PC-3 (cell line): ENCODE data around the gene IL17RA. TPM values are rescaled to one million over a fixed set of nuclear protein-coding genes. Genes with fewer than 3 reads are reported as not detected.

Experiments used
- ATAC-seq: fragments of 200-7000 bp; cut with Tn5 transposase; 2 replicates; pipeline ENCODE4 v1.9.1; 2020; ENCODE audit warnings: mild to moderate bottlenecking, moderate library complexity
- BruUV-seq: library from RNA; stranded (reverse); fragments of 400-500 nt; replicated peaks from 2 replicates; lab custom pipeline; 2021; lab: Mats Ljungman, UMichigan
- CTCF ChIA-PET: fragments of 300-600 bp; sonication (Branson Sonifier 250); formaldehyde crosslinking; loops from one replicate; lab custom pipeline; 2022; ENCODE audit warnings: antibody characterized with exemption; lab: Charles Lee
- POLR2A ChIA-PET: fragments of 300-600 bp; sonication (Branson Sonifier 250); formaldehyde crosslinking; loops from one replicate; lab custom pipeline; 2022; ENCODE audit warnings: antibody characterized with exemption; ENCODE audit not compliant: unreplicated experiment; lab: Charles Lee
- DNase-seq: peaks from one replicate; pipeline ENCODE4 v3.0.0-alpha.2; 2015
- H2AFZ ChIP-seq: fragments of 300-600 bp; sonication (generic); 2 replicates; pipeline ENCODE4 v1.6.0; 2016; ENCODE audit warnings: antibody characterized with exemption, low read length
- H3F3A ChIP-seq: fragments of 300-600 bp; sonication (generic); one replicate; pipeline ENCODE4 v1.6.0; 2017; ENCODE audit warnings: antibody characterized with exemption, low read length, control low read depth, mild to moderate bottlenecking; ENCODE audit not compliant: unreplicated experiment
- H3K27ac ChIP-seq: fragments of 300-600 bp; sonication (generic); 2 replicates; pipeline ENCODE4 v1.5.1; 2016; ENCODE audit warnings: mild to moderate bottlenecking, low read length
- H3K27me3 ChIP-seq: fragments of 300-600 bp; sonication (generic); 2 replicates; pipeline ENCODE4 v1.6.1; 2016; ENCODE audit warnings: low read length, mixed read lengths
- H3K36me3 ChIP-seq: fragments of 300-600 bp; sonication (generic); 2 replicates; pipeline ENCODE4 v1.6.1; 2016; ENCODE audit warnings: low read depth, mixed run types, low read length, mixed read lengths
- H3K4me1 ChIP-seq: fragments of 300-600 bp; sonication (generic); 2 replicates; pipeline ENCODE4 v1.5.1; 2016; ENCODE audit warnings: low read length; ENCODE audit not compliant: insufficient read depth
- H3K4me2 ChIP-seq: fragments of 300-600 bp; sonication (generic); 2 replicates; pipeline ENCODE4 v1.6.0; 2016; ENCODE audit warnings: low read length
- H3K4me3 ChIP-seq: fragments of 300-600 bp; sonication (generic); 2 replicates; pipeline ENCODE4 v1.5.1; 2016; ENCODE audit warnings: mild to moderate bottlenecking, low read length, mixed read lengths
- H3K79me2 ChIP-seq: fragments of 300-600 bp; sonication (generic); 2 replicates; pipeline ENCODE4 v1.6.1; 2017; ENCODE audit warnings: low read length, mixed read lengths
- H3K9ac ChIP-seq: fragments of 300-600 bp; sonication (generic); 2 replicates; pipeline ENCODE4 v1.6.0; 2016; ENCODE audit warnings: mild to moderate bottlenecking, low read length
- H3K9me2 ChIP-seq: fragments of 300-600 bp; sonication (generic); replicated peaks from 2 replicates; pipeline ENCODE4 v1.6.1; 2016; ENCODE audit warnings: mixed run types, low read length, mixed read lengths
- H3K9me3 ChIP-seq: fragments of 300-600 bp; sonication (generic); 2 replicates; pipeline ENCODE4 v1.6.1; 2016; ENCODE audit warnings: low read length, mixed read lengths
- H4K20me1 ChIP-seq: fragments of 300-600 bp; sonication (generic); 2 replicates; pipeline ENCODE4 v1.6.1; 2016; ENCODE audit warnings: low read length, mixed read lengths
- CTCF ChIP-seq: fragments of 300-600 bp; sonication (generic); conservative IDR thresholded peaks from 2 replicates; pipeline ENCODE4 v1.5.1; 2017; ENCODE audit warnings: antibody characterized with exemption, low read depth, mild to moderate bottlenecking, low read length
- EZH2 ChIP-seq: fragments of 300-600 bp; sonication (generic); IDR thresholded peaks from one replicate; pipeline ENCODE4 v1.6.1; 2017; ENCODE audit warnings: antibody characterized with exemption, mild to moderate bottlenecking, low read length; ENCODE audit not compliant: unreplicated experiment
- EZH2phosphoT487 ChIP-seq: fragments of 300-600 bp; sonication (generic); IDR thresholded peaks from 2 replicates; pipeline ENCODE4 v1.6.1; 2018; ENCODE audit warnings: mild to moderate bottlenecking, antibody characterized with exemption, low read length, borderline replicate concordance
- intact Hi-C: fragments of 100-400 bp; cut with micrococcal nuclease; formaldehyde crosslinking; loops from 2 replicates; pipeline ENCODE4 v1.9.0; 2023
- total RNA-seq: library from RNA; depleted of rRNA; stranded (reverse); fragments of >200 nt; gene quantifications from 2 replicates; pipeline ENCODE4 v1.2.3, GENCODE V29; 2014

The IL17RA gene
- total RNA-seq, 1 experiment from 2014 or later = 5.9 TPM

DNA sequence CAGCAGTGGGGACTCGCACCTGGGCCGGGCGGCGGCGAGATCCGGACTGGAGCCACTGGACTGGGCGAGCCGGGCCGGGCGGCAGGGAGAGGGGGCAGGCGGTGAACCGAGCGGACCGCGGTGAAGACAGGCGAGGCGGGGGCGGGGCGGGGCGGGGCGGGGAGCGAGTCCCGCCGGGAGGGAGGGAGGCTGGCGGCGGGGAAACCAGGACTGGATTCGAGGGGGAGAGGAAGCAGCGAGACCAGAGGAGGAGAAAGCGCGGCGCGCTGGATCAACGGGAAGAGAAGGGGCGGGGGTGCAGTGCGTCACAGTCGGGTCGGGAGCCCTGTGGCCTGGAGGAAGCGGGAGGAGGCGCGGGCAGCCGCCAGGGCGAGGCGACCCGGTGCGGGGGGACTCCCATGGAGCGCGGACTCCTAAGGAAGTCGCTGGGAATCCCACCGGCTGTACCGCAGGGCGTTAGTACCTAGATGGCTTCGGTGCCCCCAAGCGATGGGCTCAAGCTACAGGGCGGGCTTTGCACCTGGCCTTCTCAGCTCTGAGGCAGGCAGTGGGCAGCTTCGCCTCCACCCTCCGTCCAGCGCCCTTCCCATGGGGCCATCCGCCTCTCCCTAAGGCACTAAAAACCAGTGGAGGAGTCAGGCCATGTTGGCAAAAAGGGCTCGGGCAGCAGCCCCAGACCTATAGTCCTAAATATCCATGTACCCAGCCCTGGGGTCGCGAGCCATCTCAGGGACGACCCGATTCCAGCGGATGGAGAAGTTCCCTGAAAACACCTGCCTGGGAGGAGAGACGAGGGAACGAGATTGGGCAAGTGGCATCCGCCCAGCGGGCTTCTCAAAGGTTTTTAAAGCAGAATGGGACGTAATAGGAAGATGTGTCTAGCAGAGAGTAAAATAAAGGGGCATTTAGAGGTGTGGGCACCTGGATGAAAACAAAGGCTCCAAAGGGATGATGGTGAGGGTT is 36.7 kb downstream of the IL17RA start, which contains the start of gene TMEM121B:
Gene TMEM121B, minus strand, starts transcription at position 128 of the 963 bp plus-strand sequence. CDS start 233 bp downstream, outside the sequence.
- Histone ChIP-seq H3K4me2 (no peak within 1 kb of the TSS), H3K79me2 (no peaks in the 10 kb centered on the region), H2AFZ (no peak within 1 kb of the TSS), H3K9me2 (no peaks in the 10 kb centered on the region), H3F3A (no peaks in the 10 kb centered on the region), H3K36me3 (no peaks in the 10 kb centered on the region), H3K27me3 (no peaks in the 10 kb centered on the region), H3K4me1 (no peaks in the 10 kb centered on the region), H3K27ac (no peak within 1 kb of the TSS), H3K9ac (no peak within 1 kb of the TSS), H3K9me3 (no peaks in the 10 kb centered on the region), H4K20me1 (no peaks in the 10 kb centered on the region), H3K4me3 (no peak within 1 kb of the TSS)
- DNase-seq = no peak
- POLR2A ChIA-PET = no interaction called here
- BruUV-seq = no TSS peak
- ATAC-seq = no peak
- intact Hi-C loops = no loop called here
- CTCF ChIA-PET = no interaction called here
- TF ChIP-seq EZH2phosphoT487 (no peak), EZH2 (no peak), CTCF (no peak)

DNA sequence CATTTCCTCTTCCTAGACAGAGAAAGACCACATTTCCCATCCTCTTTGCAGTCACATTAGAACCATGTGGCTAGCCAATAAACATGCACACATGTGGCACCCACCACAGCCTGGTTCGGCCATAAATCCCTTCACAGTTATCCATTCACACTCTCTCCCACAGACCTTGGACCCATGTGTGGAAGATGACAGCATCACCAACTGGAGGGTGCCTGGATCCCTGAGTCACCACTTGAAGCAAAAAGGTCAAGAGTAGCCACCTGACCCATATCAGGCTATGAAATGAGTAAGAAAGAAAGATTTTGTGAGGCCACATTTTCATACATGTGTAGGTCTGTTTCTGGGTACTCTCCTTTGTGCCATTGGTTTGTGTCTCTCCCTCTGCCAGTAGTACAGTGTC is 45.4 kb downstream of the IL17RA start:
- ChIA-PET POLR2A (no interaction called here), CTCF (no interaction called here)
- BruUV-seq = no TSS peak
- no peaks in the 10 kb centered on the region for H3K4me1 ChIP-seq
- ATAC-seq (no peak), DNase-seq (no peak)
- H3K9me2 ChIP-seq = no peaks in the 10 kb centered on the region
- no peak overlapping the region for H3K27ac ChIP-seq
- H3F3A ChIP-seq = no peaks in the 10 kb centered on the region
- H3K9me3 ChIP-seq = no peaks in the 10 kb centered on the region
- no peak overlapping the region for H2AFZ ChIP-seq
- H3K27me3 ChIP-seq = no peaks in the 10 kb centered on the region
- no peaks in the 10 kb centered on the region for H3K36me3 ChIP-seq
- TF ChIP-seq CTCF (no peak), EZH2phosphoT487 (no peak), EZH2 (no peak)
- no peaks in the 10 kb centered on the region for H3K79me2 ChIP-seq
- H3K4me2 ChIP-seq = no peak overlapping the region
- intact Hi-C loops = no loop called here
- no peak overlapping the region for H3K9ac ChIP-seq
- no peak overlapping the region for H3K4me3 ChIP-seq
- no peaks in the 10 kb centered on the region for H4K20me1 ChIP-seq

DNA sequence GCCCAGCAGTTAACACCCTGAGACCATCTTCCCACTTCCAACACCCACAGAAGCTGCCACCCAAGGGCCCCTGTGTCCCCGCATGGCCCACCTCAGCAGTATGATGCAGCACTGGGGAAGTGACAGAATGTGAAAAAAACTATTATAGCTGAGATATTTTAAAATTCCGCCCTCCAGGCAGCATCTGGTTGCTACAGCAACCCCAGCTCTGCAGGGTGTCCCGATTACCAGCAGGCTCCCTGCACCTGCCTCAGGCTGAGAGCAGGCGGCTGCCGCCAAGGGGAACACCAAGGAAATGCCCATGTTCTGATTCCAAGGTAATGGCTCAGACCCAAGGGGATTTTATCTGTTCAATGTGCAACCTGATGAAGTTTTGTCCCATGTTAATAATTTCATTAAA is 46.9 kb downstream of the IL17RA start:
- Histone ChIP-seq H3K79me2 (no peaks in the 10 kb centered on the region), H3K27ac (no peak overlapping the region), H3K27me3 (no peaks in the 10 kb centered on the region), H3K4me1 (no peaks in the 10 kb centered on the region), H3K9me3 (no peaks in the 10 kb centered on the region), H3K36me3 (no peaks in the 10 kb centered on the region), H3K4me3 (no peak overlapping the region), H4K20me1 (no peaks in the 10 kb centered on the region), H3K9me2 (no peaks in the 10 kb centered on the region), H3K4me2 (no peak overlapping the region), H2AFZ (no peak overlapping the region), H3F3A (no peaks in the 10 kb centered on the region), H3K9ac (no peak overlapping the region)
- DNase-seq = no peak
- BruUV-seq = no TSS peak
- intact Hi-C loops = no loop called here
- ChIA-PET POLR2A (no interaction called here), CTCF (interaction anchor here (0.7 kb wide), 1 partner anchor 40 kb away, joined by 4 read pairs; no protein-coding TSS in a partner anchor)
- TF ChIP-seq CTCF = no peak
- TF ChIP-seq EZH2 = no peak
- no peak for TF ChIP-seq EZH2phosphoT487
- ATAC-seq = no peak
